GM13976 (cell line): ENCODE data around the gene MALT1.

Source experiments
- DNase-seq: peaks from one replicate; pipeline ENCODE4 v3.0.0; 2012; ENCODE audit warnings: low spot score
- CTCF ChIP-seq: IDR thresholded peaks from 2 replicates; pipeline ENCODE4 v1.5.1; 2012; ENCODE audit warnings: borderline replicate concordance, mild to moderate bottlenecking; ENCODE audit not compliant: insufficient read depth; ENCODE audit errors: extremely low read depth, missing control alignments, control extremely low read depth
- in situ Hi-C: fragments of 300-500 bp; cut with MboI; formaldehyde crosslinking; loops from one replicate; pipeline ENCODE4 v1.12.0; 2022; ENCODE audit warnings: low sequenced_read_pairs, mixed read lengths, inconsistent platforms; ENCODE audit not compliant: unreplicated experiment

The MALT1 gene

GRCh38 chr18:58758046-58758445 is 86.8 kb downstream of the MALT1 start:
- TF ChIP-seq CTCF, result no peak
- DNase-seq, result no peak
- in situ Hi-C loops, result loop anchor here (25.0 kb wide), 1 partner anchor 571 kb away; no protein-coding TSS in a partner anchor

GRCh38 chr18:58758606-58759005 is 87.3 kb downstream of the MALT1 start:
- no peak for TF ChIP-seq CTCF
- in situ Hi-C loops, result loop anchor here (25.0 kb wide), 1 partner anchor 571 kb away; no protein-coding TSS in a partner anchor
- no peak for DNase-seq

- in situ Hi-C loops, result loop anchor here (5.0 to 25.0 kb wide), 3 partner anchors 234 to 574 kb away; no protein-coding TSS in a partner anchor
- no peak for TF ChIP-seq CTCF
- peak; percentile 75 for DNase-seq
Measured at GRCh38 chr18:58761241-58761969, 90.1 kb downstream of the MALT1 start.

GRCh38 chr18:58761970-58762780 is 90.9 kb downstream of the MALT1 start:
- no peak for DNase-seq
- TF ChIP-seq CTCF, result no peak
- in situ Hi-C loops, result loop anchor here (5.0 to 25.0 kb wide), 3 partner anchors 235 to 575 kb away; no protein-coding TSS in a partner anchor

GRCh38 chr18:58762781-58763171 is 91.5 kb downstream of the MALT1 start:
- TF ChIP-seq CTCF, result no peak
- no peak for DNase-seq
- in situ Hi-C loops, result loop anchor here (5.0 to 25.0 kb wide), 3 partner anchors 235 to 575 kb away; no protein-coding TSS in a partner anchor

GRCh38 chr18:58766164-58766563 is 94.9 kb downstream of the MALT1 start:
- no peak for TF ChIP-seq CTCF
- in situ Hi-C loops, result loop anchor here (10.0 to 25.0 kb wide), 2 partner anchors 361 to 579 kb away; no protein-coding TSS in a partner anchor
- no peak for DNase-seq
